Measurements from ENCODE around the gene KIF21B.
A peak's percentile ranks its signal among the peaks of the same experiment; 100 is the strongest.

The KIF21B gene

GRCh38 chr1:201019321-201019977 lies 4.1 kb downstream of the KIF21B start:
- DNase-seq = peak; percentile 90

DNA sequence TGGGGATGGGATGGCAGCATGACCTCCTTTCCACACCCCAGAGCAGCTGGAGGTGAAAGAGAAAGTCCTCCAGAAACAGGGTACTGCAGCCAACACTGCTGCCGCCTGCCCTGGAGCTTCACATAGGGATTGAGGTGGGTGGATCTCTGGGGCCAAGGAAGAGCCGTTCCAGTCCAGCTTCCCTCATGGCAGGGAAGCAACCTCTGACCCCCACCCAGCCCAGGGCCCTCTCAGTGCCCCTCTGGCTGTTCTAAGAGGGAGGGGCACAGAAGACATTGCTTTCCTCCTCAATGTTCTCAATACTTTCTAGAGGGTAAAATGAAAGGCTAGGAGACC lies 5.7 kb downstream of the KIF21B start:
- no peak for DNase-seq

GRCh38 chr1:201016943-201017827 lies 6.3 kb downstream of the KIF21B start:
- DNase-seq = peak in 1 of 2 donors; percentile 39

DNA sequence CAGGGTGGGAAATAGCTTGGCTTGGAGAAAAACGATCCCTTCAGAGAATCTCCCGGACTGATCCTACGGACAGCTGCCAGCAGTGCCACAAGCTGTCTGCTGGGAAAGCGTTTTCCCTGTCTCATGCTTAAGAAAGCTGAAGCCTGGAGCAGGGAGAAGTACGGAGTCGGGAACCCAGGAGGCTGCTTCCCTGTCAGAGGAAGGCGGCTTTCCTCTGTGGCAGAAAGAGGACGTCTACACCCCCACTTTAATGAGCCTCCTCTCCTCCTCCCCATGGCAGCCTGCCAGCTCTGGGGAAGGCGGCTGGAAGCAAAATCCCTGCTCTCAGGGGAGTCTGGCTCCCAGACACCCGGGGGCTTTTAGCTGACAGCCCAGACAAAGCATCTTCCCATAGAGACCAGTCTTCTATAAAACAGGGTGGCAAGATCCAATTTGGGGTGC lies 7.3 kb downstream of the KIF21B start:
- no peak for DNase-seq

DNA sequence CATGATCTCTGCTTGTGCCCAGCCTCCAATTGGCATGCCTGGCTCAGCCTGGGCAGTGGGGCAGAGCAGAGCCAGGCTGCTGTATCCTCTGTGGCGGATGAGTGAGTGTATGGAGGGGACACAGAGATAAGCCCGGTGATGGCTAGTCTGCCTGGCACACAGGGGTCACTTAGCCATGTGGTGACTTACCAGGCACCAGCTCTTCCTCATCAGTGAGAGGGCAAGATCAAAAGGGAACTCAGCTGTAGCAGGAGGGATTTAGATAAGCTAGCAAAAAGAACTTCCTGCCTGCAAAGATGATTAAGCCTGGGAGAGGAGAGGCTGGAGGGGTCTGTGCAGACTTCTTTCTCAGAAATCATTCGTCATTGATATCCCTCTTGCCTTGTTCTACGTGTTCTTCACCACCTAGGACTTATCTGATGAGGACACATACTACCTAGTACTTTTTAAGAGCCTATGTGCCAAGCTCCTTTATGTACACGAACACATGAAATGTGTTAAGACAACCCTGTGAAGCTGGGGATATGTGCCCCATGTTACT lies 7.9 kb downstream of the KIF21B start:
- no peak for DNase-seq

DNA sequence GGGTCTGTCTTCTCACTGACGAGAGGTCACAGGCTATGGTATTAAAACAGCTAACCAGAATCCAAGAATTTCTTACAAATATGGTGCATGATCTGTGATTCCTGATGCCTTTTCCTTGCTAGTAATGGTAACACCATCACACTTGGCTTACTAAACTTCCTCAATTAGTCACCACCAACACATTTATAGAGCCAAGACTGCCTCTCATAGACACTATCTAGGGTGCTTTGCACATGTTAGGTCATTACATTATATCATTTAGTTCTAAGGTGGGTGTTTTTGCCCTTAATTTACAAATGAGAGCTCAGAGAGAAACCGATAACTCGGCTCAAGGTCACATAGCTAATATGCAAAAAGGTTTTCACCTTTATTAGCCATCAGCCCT lies 8.7 kb downstream of the KIF21B start:
- no peak for DNase-seq

GRCh38 chr1:201013991-201014815 lies 9.3 kb downstream of the KIF21B start:
- DNase-seq = no peak

DNA sequence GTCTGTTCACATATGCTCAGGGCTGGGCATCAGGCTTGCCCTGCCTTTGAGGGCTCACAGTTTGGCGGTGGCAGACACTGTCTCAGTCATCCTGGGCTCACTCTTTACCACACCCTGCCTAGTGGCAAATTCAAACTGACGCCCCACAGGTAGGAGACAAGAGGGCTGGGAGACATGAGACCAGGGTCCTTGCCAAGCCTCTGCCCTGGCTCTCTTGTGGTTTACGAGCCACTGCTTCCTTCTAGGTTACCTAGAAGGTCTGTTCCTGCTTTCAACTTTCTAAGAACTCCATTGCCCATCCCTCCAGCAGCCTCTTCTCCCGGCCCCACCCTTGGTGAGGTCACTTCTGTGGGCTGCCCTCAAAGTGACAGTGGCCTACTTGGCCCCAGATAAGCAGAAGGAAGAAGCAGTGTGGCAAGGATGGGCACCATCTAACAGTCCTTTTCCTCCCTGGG lies 10.5 kb downstream of the KIF21B start:
- peak; percentile 14 to 64 for DNase-seq

GRCh38 chr1:201011616-201012015 lies 11.9 kb downstream of the KIF21B start:
- no peak for DNase-seq

GRCh38 chr1:201009962-201010645 lies 13.4 kb downstream of the KIF21B start:
- DNase-seq = no peak

GRCh38 chr1:201008666-201009360 lies 14.7 kb downstream of the KIF21B start:
- DNase-seq = no peak

DNA sequence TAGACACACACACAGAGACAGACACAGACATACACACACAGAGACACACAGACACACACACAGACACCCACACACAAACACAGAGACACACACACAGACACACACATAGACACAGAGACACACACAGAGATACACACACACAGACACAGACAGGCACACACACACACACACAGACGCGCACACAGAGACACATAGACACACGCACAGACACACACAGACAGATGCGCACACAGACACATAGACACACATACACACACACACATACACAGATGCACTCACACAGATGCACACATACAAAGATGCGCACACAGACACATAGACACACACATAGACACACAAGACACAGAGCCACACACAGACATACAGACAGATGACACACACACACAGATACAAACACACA lies 16.0 kb downstream of the KIF21B start:
- no peak for DNase-seq

- DNase-seq = no peak
Observed at GRCh38 chr1:201006450-201006849, 17.1 kb downstream of the KIF21B start.

DNA sequence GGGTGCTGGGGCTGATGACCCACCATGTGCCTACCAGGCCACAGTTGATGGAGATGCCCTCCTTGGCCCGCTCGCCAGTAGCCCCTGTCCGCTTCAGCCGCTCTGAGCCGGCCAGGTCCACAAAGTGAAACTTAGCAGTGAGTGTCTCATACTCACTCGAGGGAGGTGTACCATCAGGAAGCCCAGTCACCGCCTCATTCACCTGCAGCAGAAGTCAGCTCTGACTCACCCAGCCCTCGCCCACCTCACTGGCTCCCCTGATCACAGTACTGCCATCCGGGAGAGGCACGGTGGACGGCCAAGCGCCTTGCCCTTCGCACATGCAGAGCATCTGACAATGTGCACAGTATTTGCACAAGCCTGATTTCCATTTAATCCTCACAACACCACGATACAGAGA lies 18.8 kb downstream of the KIF21B start:
- DNase-seq = no peak

DNA sequence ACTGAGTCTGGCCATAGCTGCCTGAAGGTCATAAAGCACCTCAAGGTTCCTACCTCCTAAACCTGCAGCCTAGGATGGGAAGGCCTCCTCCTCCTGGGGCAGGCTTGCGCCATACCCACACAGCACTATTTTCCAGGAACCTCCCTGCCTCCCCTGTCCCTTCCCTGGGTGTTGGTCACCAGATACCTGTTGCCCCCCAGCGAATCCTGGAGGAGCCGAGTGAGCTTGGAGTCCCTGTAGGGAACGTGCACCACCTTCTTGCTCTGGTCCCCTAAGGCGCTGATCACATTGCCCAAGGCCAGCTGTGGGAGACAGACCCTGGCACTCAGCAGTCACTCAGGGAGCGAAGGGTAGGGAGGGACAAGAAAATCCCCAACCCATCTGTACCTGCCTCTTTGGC lies 19.4 kb downstream of the KIF21B start:
- DNase-seq = no peak

- DNase-seq = no peak
Observed at GRCh38 chr1:201002510-201002909, 21.0 kb downstream of the KIF21B start.

GRCh38 chr1:201001962-201002361 lies 21.6 kb downstream of the KIF21B start:
- no peak for DNase-seq

GRCh38 chr1:201000391-201000790 lies 23.1 kb downstream of the KIF21B start:
- no peak for DNase-seq

GRCh38 chr1:200999667-201000066 lies 23.8 kb downstream of the KIF21B start:
- DNase-seq = no peak

- no peak for DNase-seq
Observed at GRCh38 chr1:200998323-200998722, 25.2 kb downstream of the KIF21B start.

DNA sequence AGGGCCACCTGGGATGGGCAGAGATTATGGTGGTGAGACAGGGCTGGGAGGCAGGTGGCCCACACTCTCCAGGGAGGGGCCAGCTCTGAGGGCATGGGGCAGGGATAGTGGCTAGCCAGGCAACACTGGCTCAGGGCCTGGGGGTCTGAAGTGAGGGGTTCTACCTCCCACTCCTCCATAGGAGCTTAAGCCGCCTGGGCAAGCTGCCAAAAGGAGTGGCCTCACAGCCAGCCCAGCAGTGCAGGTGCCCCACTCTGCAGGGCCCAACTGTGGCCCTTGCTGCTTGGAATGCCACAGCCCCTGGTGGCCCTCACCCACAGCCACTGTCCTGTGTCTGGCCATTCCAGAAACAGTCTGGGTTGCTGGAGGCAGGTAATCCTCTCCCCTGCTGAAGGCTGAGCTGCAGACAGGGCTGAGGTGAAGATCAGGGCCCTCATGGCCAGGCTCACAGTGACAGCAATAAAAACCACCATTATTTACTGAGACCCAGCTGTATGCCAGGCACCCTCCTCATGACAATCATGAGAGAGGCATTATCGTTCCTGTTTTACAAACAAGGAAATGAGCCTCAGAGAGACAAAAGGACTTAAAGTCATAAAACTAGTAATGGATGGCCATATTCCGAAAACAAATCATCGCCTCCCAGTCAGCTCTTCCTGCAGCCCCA lies 31.0 kb downstream of the KIF21B start:
- no peak for DNase-seq

Measured in CD4-positive, alpha-beta T cell treated with Interleukin-1 beta for 1 hour (primary cell).